ENCODE measurements around the gene ARHGAP33. TPM values are rescaled to one million over a fixed set of nuclear protein-coding genes. Genes with fewer than 3 reads are reported as not detected.

The ARHGAP33 gene
- total RNA-seq, 4 donors from 2014 or later = 8.6 to 166 (median 20.0) TPM

DNA sequence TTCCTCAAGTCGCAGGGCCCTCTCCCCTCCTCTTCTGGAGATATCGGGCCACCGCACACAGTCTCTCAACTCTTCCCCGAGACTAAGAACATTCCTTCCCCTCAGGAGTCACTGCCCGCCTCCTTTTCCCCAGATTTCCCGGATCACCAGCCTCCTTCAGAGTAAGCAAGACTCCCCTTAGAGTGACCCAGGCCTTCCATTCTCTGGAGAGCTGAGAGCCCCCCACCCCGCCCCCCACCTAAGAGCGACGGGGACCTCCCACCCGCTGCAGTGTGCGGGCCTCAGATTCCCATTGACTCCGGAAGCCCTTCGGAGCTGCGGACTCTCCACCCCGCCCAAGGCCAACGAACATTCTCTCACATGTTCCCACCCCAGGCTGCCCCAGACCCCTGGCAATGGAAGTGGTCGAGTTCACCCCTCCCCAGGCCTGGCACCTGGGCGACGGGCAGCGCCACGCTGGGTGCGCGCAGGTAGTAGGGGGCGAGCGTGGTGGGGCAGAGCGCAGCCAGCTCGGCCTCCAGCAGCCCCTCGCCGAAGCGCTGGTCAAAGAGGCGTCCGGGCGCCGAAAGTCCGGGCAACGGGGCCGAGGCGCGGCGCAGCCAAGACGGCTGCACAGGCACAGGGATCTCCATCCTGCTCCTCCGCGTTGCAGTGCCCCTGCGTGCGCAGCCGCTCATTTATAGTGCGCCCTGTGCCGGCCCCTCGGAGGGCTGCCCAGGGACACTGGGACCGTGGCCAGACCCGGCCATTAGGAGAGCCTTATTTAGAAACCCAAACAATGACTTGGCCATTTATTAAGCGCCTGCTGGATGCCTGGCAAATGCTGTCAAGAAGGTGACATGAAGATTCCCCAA, 18.8 kb upstream of the ARHGAP33 start, which contains the start of gene HSPB6:
Gene HSPB6 (minus strand): TSS at position 653 of the 854 bp plus-strand sequence. CDS start 21 bp downstream, at position 632.
- peaks cover 0 to 39% (median 0%) of the 10 kb centered on the region in 3 donors for H3K36me3 ChIP-seq
- no peaks in the 10 kb centered on the region for H3K9me3 ChIP-seq
- H3K27me3 ChIP-seq = no peaks in the 10 kb centered on the region
- H3K4me3 ChIP-seq = peak within 1 kb of the TSS; percentile 67 to 99 (median 84)
- H3K27ac ChIP-seq = peak within 1 kb of the TSS; percentile 74 to 96 (median 91)
- DNase-seq = peak in 1 of 3 donors; percentile 50
- no peak for TF ChIP-seq CTCF (IDR thresholded peaks at IDR 0.05)
- TF ChIP-seq POLR2A (IDR thresholded peaks at IDR 0.05) = no peak
- H3K4me1 ChIP-seq = peaks cover 4 to 41% (median 11%) of the 10 kb centered on the region in 4 donors

GRCh38 chr19:35757231-35757748, 18.1 kb upstream of the ARHGAP33 start:
- peak overlapping the region; percentile 67 to 99 (median 84) for H3K4me3 ChIP-seq
- no peaks in the 10 kb centered on the region for H3K9me3 ChIP-seq
- no peaks in the 10 kb centered on the region for H3K27me3 ChIP-seq
- peak overlapping the region; percentile 74 to 96 (median 91) for H3K27ac ChIP-seq
- H3K4me1 ChIP-seq = peaks cover 4 to 41% (median 11%) of the 10 kb centered on the region in 4 donors
- peaks cover 0 to 40% (median 0%) of the 10 kb centered on the region in 3 donors for H3K36me3 ChIP-seq
- TF ChIP-seq CTCF (IDR thresholded peaks at IDR 0.05) (no peak), POLR2A (IDR thresholded peaks at IDR 0.05) (no peak)
- DNase-seq = peak; percentile 31 to 78 (median 66)

- peaks cover 4 to 41% (median 11%) of the 10 kb centered on the region in 4 donors for H3K4me1 ChIP-seq
- no peaks in the 10 kb centered on the region for H3K27me3 ChIP-seq
- H3K27ac ChIP-seq = peak within 1 kb of the TSS; percentile 90 to 97 (median 94)
- H3K4me3 ChIP-seq = peak within 1 kb of the TSS; percentile 67 to 99 (median 84)
- DNase-seq = peak; percentile 98 to 99 (median 99)
- TF ChIP-seq CTCF (IDR thresholded peaks at IDR 0.05) (no peak), POLR2A (IDR thresholded peaks at IDR 0.05) (peak; percentile 65 to 69)
- H3K36me3 ChIP-seq = peaks cover 0 to 33% (median 0%) of the 10 kb centered on the region in 3 donors
- no peaks in the 10 kb centered on the region for H3K9me3 ChIP-seq
Observed at GRCh38 chr19:35757749-35758608, 17.4 kb upstream of the ARHGAP33 start, which contains the start of gene PROSER3. PROSER3 (plus strand) TSS chr19:35758176; CDS start chr19:35758216, 40 bp downstream.

- no peak overlapping the region for H3K4me3 ChIP-seq
- peaks cover 4 to 40% (median 11%) of the 10 kb centered on the region in 4 donors for H3K4me1 ChIP-seq
- H3K27ac ChIP-seq = no peak overlapping the region
- TF ChIP-seq CTCF (IDR thresholded peaks at IDR 0.05) (no peak), POLR2A (IDR thresholded peaks at IDR 0.05) (no peak)
- no peaks in the 10 kb centered on the region for H3K27me3 ChIP-seq
- H3K36me3 ChIP-seq = peaks cover 0 to 30% (median 0%) of the 10 kb centered on the region in 3 donors
- no peaks in the 10 kb centered on the region for H3K9me3 ChIP-seq
- no peak for DNase-seq
Observed at GRCh38 chr19:35759697-35760096, 15.7 kb upstream of the ARHGAP33 start.

All from Peyer's patch (tissue), 4 donors.